SU-DHL-6 (cell line): ENCODE results near the gene LIN52.

Source experiments
- H2AFZ ChIP-seq: fragments of 200-600 bp; sonication (generic); 2 replicates; pipeline ENCODE4 v1.6.1; 2014; ENCODE audit warnings: low read depth, mild to moderate bottlenecking, moderate library complexity, mixed read lengths, antibody characterized with exemption, low read length; ENCODE audit not compliant: severe bottlenecking
- H3F3A ChIP-seq: fragments of 200-600 bp; shearing (Covaris generic); 2 replicates; pipeline ENCODE4 v1.6.0; 2016; ENCODE audit warnings: antibody characterized with exemption, mild to moderate bottlenecking; ENCODE audit not compliant: insufficient read depth
- H3K27ac ChIP-seq: fragments of 200-600 bp; sonication (generic); 2 replicates; pipeline ENCODE4 v1.5.1; 2016; ENCODE audit warnings: low read depth, mild to moderate bottlenecking, low read length, moderate library complexity, mixed read lengths
- H3K27me3 ChIP-seq: fragments of 200-600 bp; sonication (generic), shearing (Covaris generic); 2 replicates; pipeline ENCODE4 v1.6.0; 2014; ENCODE audit warnings: mild to moderate bottlenecking, low read length
- H3K36me3 ChIP-seq: fragments of 200-600 bp; sonication (generic); 2 replicates; pipeline ENCODE4 v1.6.1; 2014; ENCODE audit warnings: mild to moderate bottlenecking, low read length, mixed read lengths
- H3K4me2 ChIP-seq: fragments of 300-600, 200-600 bp; shearing (Covaris generic), sonication (generic); 2 replicates; pipeline ENCODE4 v1.6.0; 2014; ENCODE audit warnings: low read length, low read depth, mild to moderate bottlenecking; ENCODE audit not compliant: poor library complexity, severe bottlenecking
- H3K4me3 ChIP-seq: fragments of 200-600 bp; sonication (generic); 2 replicates; pipeline ENCODE4 v1.5.1; 2014; ENCODE audit warnings: antibody characterized with exemption, low read length, mild to moderate bottlenecking, mixed read lengths; ENCODE audit not compliant: insufficient read depth, poor library complexity, severe bottlenecking
- H3K79me2 ChIP-seq: fragments of 200-600 bp; sonication (generic); 2 replicates; pipeline ENCODE4 v1.6.1; 2014; ENCODE audit warnings: mild to moderate bottlenecking, low read length, moderate library complexity; ENCODE audit not compliant: insufficient read depth
- H3K9ac ChIP-seq: fragments of 200-600 bp; sonication (generic); 2 replicates; pipeline ENCODE4 v1.7.0; 2014; ENCODE audit warnings: mild to moderate bottlenecking, low read length
- H3K9me2 ChIP-seq: fragments of 200-600 bp; sonication (generic); replicated peaks from 2 replicates; pipeline ENCODE4 v1.6.1; 2014; ENCODE audit warnings: low read length; ENCODE audit not compliant: insufficient read depth
- H3K9me3 ChIP-seq: fragments of 200-600 bp; sonication (generic); 2 replicates; pipeline ENCODE4 v1.6.1; 2014; ENCODE audit warnings: low read length, mixed read lengths; ENCODE audit not compliant: insufficient read depth
- H4K20me1 ChIP-seq: fragments of 200-600 bp; sonication (generic); 2 replicates; pipeline ENCODE4 v1.6.1; 2014; ENCODE audit warnings: low read depth, mild to moderate bottlenecking, antibody characterized with exemption, low read length, moderate library complexity, mixed read lengths
- EZH2phosphoT487 ChIP-seq: fragments of 200-600 bp; sonication (generic), shearing (Covaris generic); conservative IDR thresholded peaks from 2 replicates; pipeline ENCODE4 v1.6.1; 2018; ENCODE audit warnings: mild to moderate bottlenecking, antibody characterized with exemption, low read length, moderate library complexity, mixed read lengths
- TF ChIP-seq, protein P1 (sequence below): fragments of 200-600 bp; sonication (generic); IDR thresholded peaks from one replicate; pipeline ENCODE4 v1.5.1; 2017; ENCODE audit warnings: antibody characterized with exemption, mild to moderate bottlenecking, low read length, moderate library complexity; ENCODE audit not compliant: insufficient read depth, poor library complexity, severe bottlenecking

The LIN52 gene

GRCh38 chr14:74049876-74050495 lies 34.8 kb upstream of the LIN52 start:
- Histone ChIP-seq H4K20me1 (no peaks in the 10 kb centered on the region), H3K27me3 (no peaks in the 10 kb centered on the region), H3K9ac (no peak overlapping the region), H3K4me3 (no peak overlapping the region), H3K9me2 (no peaks in the 10 kb centered on the region), H3F3A (no peaks in the 10 kb centered on the region), H2AFZ (no peak overlapping the region), H3K4me2 (no peak overlapping the region), H3K27ac (no peak overlapping the region), H3K9me3 (no peaks in the 10 kb centered on the region), H3K36me3 (no peaks in the 10 kb centered on the region), H3K79me2 (no peaks in the 10 kb centered on the region)
- TF ChIP-seq EZH2phosphoT487, result no peak
- TF ChIP-seq, protein P1, sequence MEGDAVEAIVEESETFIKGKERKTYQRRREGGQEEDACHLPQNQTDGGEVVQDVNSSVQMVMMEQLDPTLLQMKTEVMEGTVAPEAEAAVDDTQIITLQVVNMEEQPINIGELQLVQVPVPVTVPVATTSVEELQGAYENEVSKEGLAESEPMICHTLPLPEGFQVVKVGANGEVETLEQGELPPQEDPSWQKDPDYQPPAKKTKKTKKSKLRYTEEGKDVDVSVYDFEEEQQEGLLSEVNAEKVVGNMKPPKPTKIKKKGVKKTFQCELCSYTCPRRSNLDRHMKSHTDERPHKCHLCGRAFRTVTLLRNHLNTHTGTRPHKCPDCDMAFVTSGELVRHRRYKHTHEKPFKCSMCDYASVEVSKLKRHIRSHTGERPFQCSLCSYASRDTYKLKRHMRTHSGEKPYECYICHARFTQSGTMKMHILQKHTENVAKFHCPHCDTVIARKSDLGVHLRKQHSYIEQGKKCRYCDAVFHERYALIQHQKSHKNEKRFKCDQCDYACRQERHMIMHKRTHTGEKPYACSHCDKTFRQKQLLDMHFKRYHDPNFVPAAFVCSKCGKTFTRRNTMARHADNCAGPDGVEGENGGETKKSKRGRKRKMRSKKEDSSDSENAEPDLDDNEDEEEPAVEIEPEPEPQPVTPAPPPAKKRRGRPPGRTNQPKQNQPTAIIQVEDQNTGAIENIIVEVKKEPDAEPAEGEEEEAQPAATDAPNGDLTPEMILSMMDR, result no peak

GRCh38 chr14:74062809-74063150 lies 22.0 kb upstream of the LIN52 start:
- H3K4me2 ChIP-seq, result no peak overlapping the region

GRCh38 chr14:74064426-74064825 lies 20.3 kb upstream of the LIN52 start:
- Histone ChIP-seq H3K36me3 (no peaks in the 10 kb centered on the region), H3K27me3 (no peaks in the 10 kb centered on the region), H3K4me2 (no peak overlapping the region), H3K79me2 (no peaks in the 10 kb centered on the region), H3K9me2 (no peaks in the 10 kb centered on the region), H3K4me3 (no peak overlapping the region), H3K9me3 (no peaks in the 10 kb centered on the region), H3K27ac (no peak overlapping the region), H4K20me1 (no peaks in the 10 kb centered on the region), H3K9ac (no peak overlapping the region), H2AFZ (no peak overlapping the region), H3F3A (no peaks in the 10 kb centered on the region)
- no peak for TF ChIP-seq EZH2phosphoT487
- TF ChIP-seq, protein P1, result no peak

More at GRCh38 chr14:74062809-74063150, 22.0 kb upstream of the LIN52 start:
- H3K9ac ChIP-seq, result no peak overlapping the region
- no peak overlapping the region for H2AFZ ChIP-seq
- H3K79me2 ChIP-seq, result no peaks in the 10 kb centered on the region
- no peaks in the 10 kb centered on the region for H3K36me3 ChIP-seq
- H4K20me1 ChIP-seq, result no peaks in the 10 kb centered on the region
- no peak overlapping the region for H3K27ac ChIP-seq
- H3F3A ChIP-seq, result no peaks in the 10 kb centered on the region
- no peaks in the 10 kb centered on the region for H3K9me2 ChIP-seq
- H3K9me3 ChIP-seq, result no peaks in the 10 kb centered on the region
- TF ChIP-seq, protein P1, result no peak
- TF ChIP-seq EZH2phosphoT487, result no peak
- no peaks in the 10 kb centered on the region for H3K27me3 ChIP-seq
- H3K4me3 ChIP-seq, result no peak overlapping the region
